IMR-90 (cell line): Measurements from ENCODE around the gene CETP. TPM values are rescaled to one million over a fixed set of nuclear protein-coding genes. Genes with fewer than 3 reads are reported as not detected.

Source experiments
- ATAC-seq: fragments of 200-7000 bp; cut with Tn5 transposase; 2 replicates; pipeline ENCODE4 v1.9.1; 2020; ENCODE audit warnings: low read depth, mild to moderate bottlenecking, moderate library complexity
- BruUV-seq: library from RNA; stranded (reverse); fragments of 400-500 nt; replicated peaks from 2 replicates; lab custom pipeline; 2021; lab: Mats Ljungman, UMichigan
- CTCF ChIA-PET: fragments of 300-600 bp; formaldehyde crosslinking; extraction: SDS; loops from one replicate; lab custom pipeline; 2021; ENCODE audit warnings: antibody characterized with exemption; lab: Yijun Ruan, JAX
- POLR2A ChIA-PET: fragments of 300-600 bp; sonication (Branson Sonifier 250); formaldehyde crosslinking; loops from one replicate; lab custom pipeline; 2022; ENCODE audit warnings: antibody characterized with exemption; ENCODE audit not compliant: unreplicated experiment; lab: Charles Lee
- DNase-seq: peaks from one replicate; pipeline ENCODE4 v3.0.0; 2013
- H2AFZ ChIP-seq: replicated peaks from 2 replicates; pipeline ENCODE3; 2013; ENCODE audit warnings: low read length, mild to moderate bottlenecking; ENCODE audit not compliant: poor library complexity
- H2AK5ac ChIP-seq: 2 replicates; pipeline ENCODE4 v1.6.1; 2013; ENCODE audit warnings: low read depth, low read length, inconsistent platforms
- H2AK9ac ChIP-seq: replicated peaks from 2 replicates; pipeline ENCODE3; 2013; ENCODE audit warnings: mild to moderate bottlenecking, low read depth, low read length, moderate library complexity; ENCODE audit not compliant: poor library complexity
- H2BK120ac ChIP-seq: 2 replicates; pipeline ENCODE4 v1.6.1; 2013; ENCODE audit warnings: low read depth, low read length, inconsistent platforms
- H2BK15ac ChIP-seq: 3 replicates; pipeline ENCODE4 v1.6.1; 2013; ENCODE audit warnings: low read depth, low read length, inconsistent platforms
- H2BK20ac ChIP-seq: 2 replicates; pipeline ENCODE4 v1.6.1; 2013; ENCODE audit warnings: low read depth, mild to moderate bottlenecking, inconsistent platforms, low read length, moderate library complexity
- H2BK5ac ChIP-seq: 2 replicates; pipeline ENCODE4 v1.6.1; 2013; ENCODE audit warnings: mild to moderate bottlenecking, low read depth, low read length, inconsistent platforms; ENCODE audit not compliant: poor library complexity, severe bottlenecking
- H3K14ac ChIP-seq: replicated peaks from 2 replicates; pipeline ENCODE4 v1.6.1; 2013; ENCODE audit warnings: low read depth, low read length, inconsistent platforms
- H3K18ac ChIP-seq: 2 replicates; pipeline ENCODE4 v1.6.1; 2013; ENCODE audit warnings: low read depth, low read length, control low read depth
- H3K23ac ChIP-seq: 2 replicates; pipeline ENCODE4 v1.6.1; 2013; ENCODE audit warnings: low read depth, low read length, inconsistent platforms
- H3K27ac ChIP-seq: 2 replicates; pipeline ENCODE4 v1.5.1; 2013; ENCODE audit warnings: mild to moderate bottlenecking, control low read depth, low read length; ENCODE audit not compliant: insufficient read depth
- H3K27me3 ChIP-seq: 2 replicates; pipeline ENCODE4 v1.6.1; 2013; ENCODE audit warnings: low read length; ENCODE audit not compliant: control insufficient read depth, insufficient read depth
- H3K36me3 ChIP-seq: 2 replicates; pipeline ENCODE4 v1.6.1; 2013; ENCODE audit warnings: low read length, mixed read lengths; ENCODE audit not compliant: control insufficient read depth, insufficient read depth
- H3K4ac ChIP-seq: 2 replicates; pipeline ENCODE4 v1.6.1; 2013; ENCODE audit warnings: low read depth, low read length, inconsistent platforms
- H3K4me1 ChIP-seq: 2 replicates; pipeline ENCODE4 v1.6.1; 2013; ENCODE audit warnings: low read length, mixed read lengths; ENCODE audit not compliant: control insufficient read depth, insufficient read depth
- H3K4me2 ChIP-seq: 2 replicates; pipeline ENCODE4 v1.6.1; 2013; ENCODE audit warnings: low read depth, mild to moderate bottlenecking, control low read depth, low read length, moderate library complexity
- H3K4me3 ChIP-seq: 2 replicates; pipeline ENCODE4 v1.5.1; 2013; ENCODE audit warnings: low read depth, mild to moderate bottlenecking, control low read depth, low read length, moderate library complexity; ENCODE audit not compliant: insufficient read depth
- H3K56ac ChIP-seq: 2 replicates; pipeline ENCODE4 v1.6.1; 2013; ENCODE audit warnings: low read length, inconsistent platforms; ENCODE audit not compliant: insufficient read depth; ENCODE audit errors: extremely low read depth
- H3K79me1 ChIP-seq, 2 experiments: 2 replicates each; pipeline ENCODE4 v1.6.1; 2013; ENCODE audit warnings: low read length in 2 of 2, inconsistent platforms in 1 of 2, low read depth in 1 of 2
- H3K9ac ChIP-seq: 2 replicates; pipeline ENCODE4 v1.6.1; 2013; ENCODE audit warnings: low read depth, low read length, control low read depth
- H3K9me1 ChIP-seq: 2 replicates; pipeline ENCODE4 v1.6.1; 2013; ENCODE audit warnings: low read length, inconsistent platforms; ENCODE audit not compliant: insufficient read depth
- H3K9me3 ChIP-seq: 2 replicates; pipeline ENCODE4 v1.6.1; 2013; ENCODE audit warnings: low read length; ENCODE audit not compliant: control insufficient read depth, insufficient read depth
- H4K20me1 ChIP-seq: 2 replicates; pipeline ENCODE4 v1.6.1; 2013; ENCODE audit warnings: low read length, inconsistent platforms; ENCODE audit not compliant: insufficient read depth
- H4K5ac ChIP-seq: 2 replicates; pipeline ENCODE4 v1.6.1; 2013; ENCODE audit warnings: mild to moderate bottlenecking, low read depth, low read length, control low read depth
- H4K8ac ChIP-seq, 2 experiments: 2 replicates each; pipeline ENCODE4 v1.6.1; 2013; ENCODE audit warnings: low read depth in 2 of 2, low read length in 2 of 2, control low read depth in 1 of 2, inconsistent platforms in 1 of 2
- H4K91ac ChIP-seq: 2 replicates; pipeline ENCODE4 v1.6.1; 2013; ENCODE audit warnings: low read depth, low read length, inconsistent platforms; ENCODE audit not compliant: insufficient read depth
- CEBPB ChIP-seq: IDR thresholded peaks from 2 replicates; pipeline ENCODE4 v1.6.1; 2012; ENCODE audit warnings: low read depth, low read length, improper control_type of control experiment
- CHD1 ChIP-seq: IDR thresholded peaks from 2 replicates; pipeline ENCODE4 v1.6.1; 2012; ENCODE audit warnings: low read depth, low read length, improper control_type of control experiment
- CTCF ChIP-seq: conservative IDR thresholded peaks from 2 replicates; pipeline ENCODE4 v1.5.1; 2012; ENCODE audit warnings: mild to moderate bottlenecking, low read depth, low read length, improper control_type of control experiment
- FOS ChIP-seq: fragments of 150-350 bp; IDR thresholded peaks from 2 replicates; pipeline ENCODE4 v1.6.1; 2016; ENCODE audit warnings: low read depth, low read length
- MAFK ChIP-seq: IDR thresholded peaks from 2 replicates; pipeline ENCODE4 v1.6.1; 2012; ENCODE audit warnings: low read depth, low read length, improper control_type of control experiment
- MAZ ChIP-seq: IDR thresholded peaks from 2 replicates; pipeline ENCODE4 v1.6.1; 2012; ENCODE audit warnings: low read depth, mild to moderate bottlenecking, low read length, improper control_type of control experiment, moderate library complexity, borderline replicate concordance
- NFE2L2 ChIP-seq: fragments of 150-350 bp; IDR thresholded peaks from 2 replicates; pipeline ENCODE4 v1.6.1; 2016; ENCODE audit warnings: low read depth, mild to moderate bottlenecking, low read length
- POLR2A ChIP-seq: IDR thresholded peaks from 2 replicates; pipeline ENCODE4 v1.6.1; 2012; ENCODE audit warnings: mild to moderate bottlenecking, low read depth, low read length
- RAD21 ChIP-seq: IDR thresholded peaks from 2 replicates; pipeline ENCODE4 v1.6.1; 2012; ENCODE audit warnings: low read length, improper control_type of control experiment
- RCOR1 ChIP-seq: IDR thresholded peaks from 2 replicates; pipeline ENCODE4 v1.6.1; 2012; ENCODE audit warnings: mild to moderate bottlenecking, low read length, improper control_type of control experiment; ENCODE audit not compliant: insufficient replicate concordance
- RFX5 ChIP-seq: IDR thresholded peaks from 2 replicates; pipeline ENCODE4 v1.8.0; 2012; ENCODE audit warnings: low read depth, mild to moderate bottlenecking, low read length, moderate library complexity
- SMC3 ChIP-seq: fragments of 150-350 bp; IDR thresholded peaks from 2 replicates; pipeline ENCODE4 v1.6.1; 2016; ENCODE audit warnings: low read depth, mild to moderate bottlenecking, antibody characterized with exemption, low read length, moderate library complexity
- WGBS, 2 experiments: methylation state at CpG; one replicate each; pipeline versions ENCODE4 v1.1.5 to v1.1.7; 2013; ENCODE audit warnings: missing lambda C conversion rate in 2 of 2; ENCODE audit not compliant: insufficient read length in 1 of 2; ENCODE audit errors: extremely low coverage in 2 of 2; 5-methylcytosine and 5-hydroxymethylcytosine counted together
- dilution Hi-C: fragments of 300-500 bp; cut with HindIII; formaldehyde crosslinking; loops from one replicate; pipeline ENCODE4 v1.14.3; 2018; ENCODE audit warnings: low sequenced_read_pairs; ENCODE audit not compliant: unreplicated experiment
- in situ Hi-C: fragments of 300-500 bp; cut with MboI; formaldehyde crosslinking; loops from 3 replicates; pipeline ENCODE4 v1.14.3; 2019; ENCODE audit warnings: low sequenced_read_pairs, inconsistent platforms, mixed read lengths
- intact Hi-C: fragments of 100-400 bp; cut with micrococcal nuclease; formaldehyde crosslinking; loops from 2 replicates; pipeline ENCODE4 v1.10.0; 2022
- polyA plus RNA-seq, 3 experiments: library from polyadenylated mRNA; depleted of rRNA; stranded (reverse); fragments of >200 nt; gene quantifications; 2 replicates each; pipeline ENCODE4 v1.2.3, GENCODE V29; 2012; ENCODE audit warnings: low replicate concordance in 1 of 3
- total RNA-seq: library from RNA; depleted of rRNA; stranded (reverse); fragments of >200 nt; gene quantifications from 2 replicates; pipeline ENCODE4 v1.2.3, GENCODE V29; 2012
- TF ChIP-seq, protein P1 (sequence below): fragments of 150-350 bp; IDR thresholded peaks from 2 replicates; pipeline ENCODE4 v1.6.1; 2017; ENCODE audit warnings: mild to moderate bottlenecking, antibody characterized with exemption, low read length, low read depth

The CETP gene
- total and polyA plus RNA-seq, 2 of the 4 experiments (the other 2 are of a cell fraction) = not detected

DNA sequence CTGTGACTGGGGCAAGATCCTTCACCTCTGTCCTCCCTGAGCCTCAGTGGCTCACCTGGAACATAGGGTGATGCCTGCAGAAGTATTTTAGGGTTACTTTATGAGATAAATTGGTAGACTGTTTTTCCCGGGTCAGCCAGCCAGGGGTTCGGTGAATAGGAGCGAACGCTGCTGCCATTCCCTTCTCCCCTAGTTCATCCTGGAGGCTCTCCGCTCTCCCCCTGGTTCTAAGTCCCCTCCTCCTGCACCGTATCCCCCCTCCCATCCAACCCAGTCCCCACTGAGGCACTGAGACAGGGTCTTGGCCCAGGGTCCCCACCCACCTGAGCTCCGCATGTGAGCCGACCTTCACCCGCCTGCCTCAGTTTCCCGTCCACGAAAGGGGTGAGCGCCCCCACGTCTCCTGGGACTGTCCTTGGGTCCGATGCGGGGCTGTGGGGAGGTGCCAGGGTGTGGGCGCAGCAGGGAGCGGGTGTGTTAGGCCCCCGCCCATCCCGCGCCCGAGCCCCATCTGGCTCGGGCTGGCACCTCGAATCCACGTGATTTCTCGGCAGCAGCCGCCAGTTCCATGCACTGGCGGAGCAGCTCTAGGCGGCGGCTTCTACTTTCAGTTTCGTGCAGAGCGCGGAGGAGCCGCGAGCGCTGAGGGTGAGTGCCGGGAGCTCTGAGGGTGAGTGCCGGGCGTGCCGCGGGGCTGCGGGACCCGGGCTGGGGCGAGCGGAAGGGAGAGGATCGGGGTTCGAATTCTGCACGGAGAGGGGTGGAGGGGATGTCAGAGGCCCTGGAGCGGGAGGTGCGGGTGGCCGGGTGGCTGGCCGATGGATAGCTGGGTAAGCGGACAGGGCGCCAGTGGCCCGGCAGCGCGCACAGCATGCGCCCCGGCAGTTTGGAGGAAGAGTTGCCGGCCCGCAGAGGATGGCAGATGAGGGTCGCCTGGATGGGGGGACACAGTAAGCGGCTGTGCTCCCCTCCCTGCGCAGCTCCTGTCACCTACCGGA is 27.5 kb downstream of the CETP start, which contains the start of gene NLRC5:
Gene NLRC5, plus strand, starts transcription at position 610 of the 998 bp plus-strand sequence. CDS start 31,156 bp downstream, outside the sequence.
- H3K23ac ChIP-seq = peak within 1 kb of the TSS; percentile 97
- no peaks in the 10 kb centered on the region; the same call in 1 of the 2 replicates for H3K36me3 ChIP-seq
- peak within 1 kb of the TSS; percentile 61 for H2BK5ac ChIP-seq
- peak within 1 kb of the TSS; percentile 97 for H3K14ac ChIP-seq
- H3K4me2 ChIP-seq = peak within 1 kb of the TSS; percentile 94
- no peaks in the 10 kb centered on the region for H4K20me1 ChIP-seq
- ATAC-seq (peak; percentile 82), DNase-seq (peak; percentile 78)
- BruUV-seq = no TSS peak
- H2AK5ac ChIP-seq = peak within 1 kb of the TSS; percentile 94
- dilution Hi-C loops (no loop called here), in situ Hi-C loops (no loop called here), intact Hi-C loops (loop anchor here (2.0 kb wide), 1 partner anchor 56 kb away; no protein-coding TSS in a partner anchor)
- H2BK120ac ChIP-seq = peak within 1 kb of the TSS; percentile 97
- CTCF ChIA-PET = interaction anchor here (0.5 to 0.8 kb wide), 4 partner anchors 16 to 197 kb away, joined by 3 to 9 read pairs (median 4); partner anchors contain the start of genes PSME3IP1 and RSPRY1
- peak within 1 kb of the TSS; percentile 89; the same call in 2 of the 3 replicates for H2BK15ac ChIP-seq
- H3K4me3 ChIP-seq = peak within 1 kb of the TSS; percentile 69
- H2AK9ac ChIP-seq = peak within 1 kb of the TSS; percentile 99
- H3K56ac ChIP-seq = peak within 1 kb of the TSS; percentile 96
- no peaks in the 10 kb centered on the region for H3K9me3 ChIP-seq
- H3K79me1 ChIP-seq = peaks cover 20 to 71% of the 10 kb centered on the region in 2 experiments
- peak within 1 kb of the TSS; percentile 99 for H3K4ac ChIP-seq
- H4K5ac ChIP-seq = peak within 1 kb of the TSS; percentile 80
- peaks cover 27% of the 10 kb centered on the region for H3K9me1 ChIP-seq
- H3K27me3 ChIP-seq = no peaks in the 10 kb centered on the region
- peak within 1 kb of the TSS; percentile 76 for H3K27ac ChIP-seq
- peak within 1 kb of the TSS; percentile 87 for H3K9ac ChIP-seq
- peak within 1 kb of the TSS; percentile 96 for H4K91ac ChIP-seq
- peak within 1 kb of the TSS; percentile 82 to 90 for H4K8ac ChIP-seq
- H2BK20ac ChIP-seq = peak within 1 kb of the TSS; percentile 72
- whole genome bisulfite sequencing, 2 experiments = 5% methylated on average over 12 of the region's 64 CpGs; no CpG with 5 or more reads in 1 of the 2 experiments
- POLR2A ChIA-PET = no interaction called here
- H3K18ac ChIP-seq = peak within 1 kb of the TSS; percentile 64
- H3K4me1 ChIP-seq = peaks cover 28% of the 10 kb centered on the region
- H2AFZ ChIP-seq = peak within 1 kb of the TSS; percentile 98
- TF ChIP-seq RFX5 (no peak), CTCF (no peak), MAFK (no peak), CEBPB (no peak), RCOR1 (no peak), RAD21 (no peak; the same call in 1 of the 2 replicates), FOS (no peak), CHD1 (no peak), SMC3 (no peak), POLR2A (no peak), MAZ (peak; percentile 40; the same call in 1 of the 2 replicates), NFE2L2 (no peak)
- TF ChIP-seq, protein P1, sequence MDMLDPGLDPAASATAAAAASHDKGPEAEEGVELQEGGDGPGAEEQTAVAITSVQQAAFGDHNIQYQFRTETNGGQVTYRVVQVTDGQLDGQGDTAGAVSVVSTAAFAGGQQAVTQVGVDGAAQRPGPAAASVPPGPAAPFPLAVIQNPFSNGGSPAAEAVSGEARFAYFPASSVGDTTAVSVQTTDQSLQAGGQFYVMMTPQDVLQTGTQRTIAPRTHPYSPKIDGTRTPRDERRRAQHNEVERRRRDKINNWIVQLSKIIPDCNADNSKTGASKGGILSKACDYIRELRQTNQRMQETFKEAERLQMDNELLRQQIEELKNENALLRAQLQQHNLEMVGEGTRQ = peak; percentile 61; the same call in 1 of the 2 replicates
